AG20443 (cell line): Measurements from ENCODE around the gene SMARCB1.

Experiments used
- DNase-seq: peaks from one replicate; pipeline ENCODE4 v3.0.0; 2012; ENCODE audit warnings: low spot score, mixed read lengths

Gene SMARCB1

DNA sequence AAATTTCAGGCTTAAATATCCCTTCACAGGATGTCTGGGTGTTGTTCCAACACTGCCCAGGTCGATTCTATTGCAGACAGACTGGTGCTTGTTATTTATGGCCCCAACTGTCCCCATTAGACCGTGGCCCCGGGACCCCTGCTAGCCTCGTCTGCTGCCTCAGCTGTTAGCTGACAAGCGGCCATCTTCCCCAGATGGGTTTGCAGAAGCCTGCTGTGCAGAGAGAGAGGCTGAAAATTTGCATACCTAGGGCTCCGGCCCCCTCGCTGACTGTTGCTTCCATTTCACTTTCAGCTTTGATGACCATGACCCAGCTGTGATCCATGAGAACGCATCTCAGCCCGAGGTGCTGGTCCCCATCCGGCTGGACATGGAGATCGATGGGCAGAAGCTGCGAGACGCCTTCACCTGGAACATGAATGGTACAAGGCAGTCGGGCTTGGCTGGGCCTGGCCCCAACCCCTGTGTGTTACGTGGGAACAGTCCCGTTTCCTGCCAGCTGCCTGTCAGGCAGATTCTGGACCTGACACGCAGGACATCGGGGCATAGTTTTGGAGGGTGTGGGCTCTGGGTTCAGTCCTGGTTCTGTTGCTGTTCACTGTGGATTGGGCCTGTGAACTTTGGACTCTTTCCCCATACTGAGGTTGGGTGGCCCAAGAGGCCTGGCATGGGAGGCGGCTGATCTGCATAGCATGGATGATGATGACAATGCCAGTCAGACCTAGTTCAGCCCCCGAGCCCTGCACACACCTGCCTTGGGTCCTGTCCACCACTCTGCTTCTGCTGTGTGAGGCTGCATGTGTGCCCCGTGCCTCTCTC lies 16.4 kb downstream of the SMARCB1 start:
- DNase-seq: no peak

DNA sequence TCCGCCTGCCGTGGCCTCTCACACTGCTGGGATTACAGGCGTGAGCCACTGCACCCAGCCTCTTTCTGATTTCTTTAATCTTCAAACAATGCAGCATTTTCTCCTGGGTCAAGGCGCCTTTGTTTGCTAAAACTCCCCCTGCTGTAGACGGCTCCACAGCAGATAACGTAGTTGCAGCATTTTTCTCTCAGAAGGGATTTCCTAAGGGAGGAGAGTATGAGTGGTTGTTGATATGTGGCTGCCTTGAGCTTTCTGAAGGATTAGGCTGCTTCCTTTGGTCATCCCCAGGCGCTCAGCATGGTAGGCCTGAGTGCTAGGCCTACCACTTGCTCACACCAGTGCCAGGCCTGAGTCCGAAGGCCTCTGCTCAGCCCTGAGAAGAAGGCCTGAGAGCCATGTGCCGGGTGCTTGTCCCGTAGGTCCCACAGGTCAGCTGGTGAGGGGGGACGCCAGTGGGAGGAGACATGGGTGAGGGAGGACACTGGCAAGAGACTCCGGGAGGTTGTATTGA lies 18.1 kb downstream of the SMARCB1 start:
- DNase-seq: no peak

DNA sequence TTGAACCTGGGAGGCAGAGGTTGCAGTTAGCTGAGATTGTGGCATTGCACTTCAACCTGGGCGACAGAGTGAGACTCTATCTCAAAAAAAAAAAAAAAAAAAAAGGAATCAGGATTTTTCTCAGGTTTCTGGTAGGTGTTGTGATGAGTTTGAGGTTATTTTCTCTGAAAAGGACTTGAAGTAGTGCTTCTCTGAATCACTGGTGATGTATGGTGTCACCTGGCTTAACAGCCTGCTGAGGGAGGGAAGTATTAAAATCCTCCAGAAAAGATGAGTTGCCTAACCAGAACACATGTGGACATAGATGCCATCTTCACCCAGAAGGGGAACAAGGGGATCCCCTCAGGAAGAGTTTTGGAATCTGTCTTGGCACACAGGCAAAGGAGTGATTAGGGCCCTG lies 20.1 kb downstream of the SMARCB1 start:
- no peak for DNase-seq

DNA sequence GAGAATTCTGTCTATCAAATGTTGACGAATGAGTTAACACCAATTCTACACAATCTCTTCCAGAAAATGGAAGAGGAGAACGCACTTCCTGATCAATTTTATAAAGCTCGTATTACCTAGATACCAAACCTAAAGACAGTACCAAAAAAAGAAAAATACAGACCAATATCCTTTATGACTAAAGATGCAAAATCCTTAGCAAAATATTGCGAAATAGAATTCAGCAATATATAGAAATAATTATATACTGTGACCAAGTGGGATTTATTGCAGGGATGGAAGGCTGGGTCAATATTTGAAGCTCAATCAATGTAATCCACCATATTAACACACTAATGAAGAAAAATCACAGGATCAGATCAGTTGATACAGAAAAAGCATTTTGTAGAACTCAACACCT lies 25.6 kb downstream of the SMARCB1 start:
- DNase-seq: no peak

DNA sequence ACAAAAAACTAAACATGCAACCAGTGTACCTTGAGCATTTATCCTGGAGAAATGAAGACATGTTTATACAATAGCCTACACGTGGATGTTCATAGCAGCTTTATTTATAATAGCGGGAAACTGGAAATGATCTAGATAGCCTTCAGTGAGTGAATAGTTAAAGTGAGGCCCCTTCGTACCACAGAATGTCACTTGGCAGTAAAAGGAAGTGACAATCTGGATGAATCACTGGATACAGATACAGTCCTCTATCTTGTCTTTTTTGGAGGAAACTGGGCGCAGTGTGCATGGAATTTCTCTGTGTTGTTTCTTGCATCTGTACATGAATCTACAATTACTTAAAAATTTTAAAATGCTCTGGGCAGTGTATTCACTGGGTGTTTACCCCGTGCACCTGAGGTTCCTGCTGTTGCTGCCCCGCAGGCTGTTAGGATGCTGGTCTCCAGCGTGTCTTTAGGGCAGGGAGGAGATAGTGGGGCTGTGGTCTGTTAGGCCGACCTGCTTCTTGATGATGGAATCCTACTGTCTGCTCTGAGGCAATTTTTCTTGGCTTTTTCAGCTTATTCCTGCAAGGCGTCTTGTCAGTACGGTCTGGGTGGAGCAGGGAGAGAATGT lies 28.9 kb downstream of the SMARCB1 start:
- DNase-seq: no peak

DNA sequence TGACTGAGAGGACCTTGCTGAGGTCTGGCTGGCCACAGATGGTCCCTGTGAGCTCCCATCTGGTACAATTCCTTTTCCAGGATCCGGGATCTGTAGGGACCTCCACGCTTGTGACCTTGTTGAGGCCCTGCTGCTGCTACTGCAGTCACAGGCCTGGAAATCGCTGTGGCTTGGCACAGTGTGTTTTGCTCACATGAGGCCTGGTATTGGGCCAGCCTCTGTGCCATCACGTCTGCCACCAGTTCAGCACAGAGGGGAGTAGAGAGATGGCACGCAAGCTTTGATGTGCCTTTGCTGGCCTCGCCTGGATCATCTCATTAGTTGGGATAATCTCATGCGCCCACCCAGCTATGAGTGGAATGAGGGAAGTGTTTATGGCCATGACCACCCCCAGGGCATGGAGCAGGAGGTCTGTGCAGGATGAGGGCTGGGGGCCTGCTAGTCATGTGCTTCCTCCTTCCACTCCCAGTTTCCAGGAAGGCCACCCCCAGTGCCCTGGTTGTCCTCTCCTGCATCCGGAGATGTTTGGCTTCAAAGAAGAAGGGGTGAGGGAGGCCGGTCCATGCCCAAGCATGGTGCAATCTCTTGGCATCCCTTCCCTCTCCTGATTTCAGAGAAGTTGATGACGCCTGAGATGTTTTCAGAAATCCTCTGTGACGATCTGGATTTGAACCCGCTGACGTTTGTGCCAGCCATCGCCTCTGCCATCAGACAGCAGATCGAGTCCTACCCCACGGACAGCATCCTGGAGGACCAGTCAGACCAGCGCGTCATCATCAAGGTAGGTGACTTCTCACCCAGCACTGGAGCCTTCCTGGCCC lies 29.6 kb downstream of the SMARCB1 start:
- DNase-seq: no peak

DNA sequence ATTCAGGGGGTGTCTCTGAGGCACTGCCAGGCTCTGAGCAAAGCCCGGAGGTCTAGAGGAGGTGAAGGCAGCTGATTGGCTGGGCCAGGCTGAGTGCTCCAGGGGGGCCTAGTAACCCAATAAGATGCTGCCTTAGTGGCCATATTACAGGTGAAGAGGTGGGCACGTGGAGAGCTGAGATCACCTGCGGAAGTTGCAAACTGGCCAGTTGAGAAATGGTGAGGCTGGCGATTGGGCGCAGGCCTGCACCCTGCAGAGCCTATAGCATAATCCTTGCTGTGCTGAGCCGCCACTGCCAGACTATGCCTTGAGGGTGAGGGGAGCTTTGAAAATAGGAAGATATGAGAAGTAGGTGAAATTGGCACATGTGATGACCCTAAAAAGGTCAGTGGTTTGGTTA lies 30.4 kb downstream of the SMARCB1 start:
- no peak for DNase-seq

DNA sequence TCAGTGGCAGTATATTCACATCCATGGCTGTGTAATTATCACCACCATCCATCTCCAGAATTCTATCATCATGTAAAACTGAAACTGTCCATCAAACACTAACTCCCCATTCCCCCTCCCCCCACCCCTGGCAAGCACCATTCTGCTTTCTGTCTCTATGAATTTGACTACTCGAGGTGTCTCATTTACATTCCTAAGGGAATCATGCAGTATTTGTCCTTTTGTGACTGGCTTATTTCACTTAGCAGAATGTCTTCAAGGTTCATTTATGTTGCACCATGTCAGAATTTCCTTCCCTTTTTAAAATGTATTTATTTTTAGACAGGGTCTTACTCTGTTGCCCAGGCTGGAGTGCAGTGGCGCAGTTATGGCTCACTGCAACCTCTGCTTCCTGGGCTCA lies 31.8 kb downstream of the SMARCB1 start:
- DNase-seq: no peak

DNA sequence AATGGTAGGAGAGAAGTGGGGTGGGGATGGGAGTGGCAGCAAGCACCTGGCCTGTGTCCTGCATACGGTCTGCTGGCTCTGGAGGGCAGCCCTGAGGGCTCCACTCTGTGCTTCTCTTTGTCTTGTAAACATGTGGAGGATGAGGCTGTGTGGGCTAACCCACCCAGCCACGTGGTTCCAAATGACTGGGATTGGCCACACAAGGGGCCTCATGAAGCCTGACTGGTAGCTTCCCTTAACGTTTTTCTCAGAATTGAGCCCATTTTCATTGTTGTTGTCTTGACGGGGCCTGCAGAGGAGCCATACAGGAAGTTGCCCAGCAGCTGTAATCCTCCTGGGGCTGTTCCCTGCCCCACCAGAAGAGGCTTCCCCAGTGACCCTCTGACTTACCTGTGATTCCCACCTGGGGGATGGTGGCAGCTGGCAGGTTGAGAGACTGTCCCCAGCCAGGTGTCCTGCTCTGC lies 34.0 kb downstream of the SMARCB1 start:
- DNase-seq: no peak

DNA sequence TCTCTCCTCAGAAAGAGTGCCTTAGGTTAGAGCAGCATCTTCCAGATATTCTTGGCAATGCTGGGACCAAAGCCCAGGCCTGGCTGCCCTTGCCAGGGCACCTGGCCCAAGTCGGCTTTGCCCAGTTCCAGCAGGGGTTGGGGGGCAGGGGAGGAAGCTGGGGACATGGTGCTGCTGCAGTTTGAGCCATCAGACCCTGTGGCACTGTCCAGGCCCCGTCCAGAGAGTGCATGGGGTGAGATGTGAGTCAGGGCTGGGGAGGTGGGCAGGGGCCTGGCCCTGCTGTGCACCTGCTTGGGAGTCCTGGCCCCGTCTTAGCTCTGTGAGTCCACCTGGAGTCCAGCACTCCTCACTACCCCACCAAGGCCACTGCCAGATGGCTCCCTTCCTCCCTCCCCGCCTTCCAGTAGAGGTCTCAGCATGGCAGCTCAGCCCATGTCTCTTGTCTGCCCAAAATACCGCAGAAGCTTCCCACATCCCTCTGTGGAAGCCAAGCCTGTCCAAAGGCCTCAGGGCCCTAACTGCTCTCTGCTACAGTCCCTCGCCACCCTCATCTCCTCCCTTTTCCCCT lies 35.4 kb downstream of the SMARCB1 start:
- DNase-seq: no peak

DNA sequence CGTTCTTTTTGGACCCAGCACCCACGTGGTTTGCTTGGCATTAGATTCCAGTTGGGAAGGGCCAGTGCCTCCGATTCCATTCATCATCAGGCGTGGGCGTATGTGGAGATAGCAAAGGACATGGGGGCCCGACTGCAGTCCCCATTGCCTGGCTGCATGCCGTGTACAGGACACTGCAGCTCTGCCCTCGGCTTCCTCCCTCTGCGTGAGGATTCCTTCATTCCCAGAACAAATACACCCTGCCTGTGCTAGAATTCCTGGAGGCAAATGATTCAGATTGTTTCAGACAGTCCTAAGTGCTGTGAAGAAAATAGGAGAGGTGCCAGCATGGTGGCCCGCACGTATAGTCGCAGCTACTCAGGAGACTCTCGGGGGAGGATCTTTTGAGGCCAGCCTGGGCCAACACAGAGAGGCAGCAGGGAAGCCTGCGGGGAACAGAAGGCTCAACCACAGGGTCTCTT lies 36.6 kb downstream of the SMARCB1 start:
- no peak for DNase-seq

DNA sequence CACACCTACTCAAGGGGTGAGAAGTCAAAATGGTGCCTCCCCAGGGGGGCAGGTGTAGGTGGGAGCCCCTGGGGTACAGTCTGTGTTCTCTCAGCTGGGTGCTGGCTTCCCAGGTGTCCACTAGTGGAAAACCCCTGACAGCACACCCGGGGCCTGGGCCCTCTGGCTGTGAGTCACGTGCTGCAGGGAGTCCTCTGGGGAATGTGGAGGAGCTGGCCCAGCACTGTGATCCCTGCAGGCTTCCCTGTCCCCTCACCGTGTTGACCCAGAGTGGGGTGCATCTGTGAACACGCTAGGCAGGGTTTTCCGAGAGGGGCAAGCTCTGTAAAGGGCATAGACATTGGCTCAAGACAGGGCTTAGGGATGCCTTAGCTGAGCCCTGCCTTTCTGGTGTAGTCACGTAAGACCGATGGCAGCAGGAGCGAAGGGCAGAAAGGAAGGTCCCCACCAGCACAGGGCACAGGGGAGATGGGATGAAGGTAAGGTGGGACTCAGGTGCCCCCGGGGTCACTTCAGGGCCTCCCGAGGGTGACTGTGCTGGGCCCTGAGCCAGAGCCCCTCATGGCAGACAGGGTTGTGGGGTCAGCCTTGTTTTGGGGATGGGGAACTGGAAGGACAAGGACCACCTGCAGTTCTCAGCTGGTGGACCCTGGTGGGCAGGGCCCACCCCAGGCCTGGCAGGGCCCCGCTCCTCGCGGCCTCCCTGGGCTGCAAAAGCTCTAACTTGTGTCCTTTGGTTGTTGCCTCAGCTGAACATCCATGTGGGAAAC lies 37.9 kb downstream of the SMARCB1 start:
- no peak for DNase-seq

DNA sequence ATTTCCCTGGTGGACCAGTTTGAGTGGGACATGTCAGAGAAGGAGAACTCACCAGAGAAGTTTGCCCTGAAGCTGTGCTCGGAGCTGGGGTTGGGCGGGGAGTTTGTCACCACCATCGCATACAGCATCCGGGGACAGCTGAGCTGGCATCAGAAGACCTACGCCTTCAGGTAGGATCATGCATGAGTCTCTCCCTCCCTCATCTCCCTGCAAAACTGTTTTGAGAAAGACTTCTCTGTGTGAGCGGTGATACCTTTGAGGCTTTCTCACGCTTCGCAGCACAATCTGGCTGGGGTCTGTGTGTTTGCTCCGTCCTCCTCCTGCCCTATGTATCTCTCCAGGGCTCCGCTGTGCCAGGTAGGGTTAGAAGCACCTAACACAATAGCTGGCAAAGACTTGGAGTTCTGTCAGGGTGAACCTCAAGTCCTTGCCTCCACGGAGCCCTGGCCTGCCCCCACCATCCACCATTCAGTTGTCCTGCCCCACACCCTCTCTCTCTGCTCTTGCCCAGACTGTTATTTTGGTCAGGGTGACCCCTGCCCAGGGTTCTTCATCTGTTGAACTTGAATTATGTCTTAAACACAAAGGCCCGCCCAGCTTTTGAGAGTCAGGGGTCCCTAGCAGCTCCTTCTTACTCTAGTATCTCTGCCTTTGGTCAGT lies 38.6 kb downstream of the SMARCB1 start:
- DNase-seq: no peak

DNA sequence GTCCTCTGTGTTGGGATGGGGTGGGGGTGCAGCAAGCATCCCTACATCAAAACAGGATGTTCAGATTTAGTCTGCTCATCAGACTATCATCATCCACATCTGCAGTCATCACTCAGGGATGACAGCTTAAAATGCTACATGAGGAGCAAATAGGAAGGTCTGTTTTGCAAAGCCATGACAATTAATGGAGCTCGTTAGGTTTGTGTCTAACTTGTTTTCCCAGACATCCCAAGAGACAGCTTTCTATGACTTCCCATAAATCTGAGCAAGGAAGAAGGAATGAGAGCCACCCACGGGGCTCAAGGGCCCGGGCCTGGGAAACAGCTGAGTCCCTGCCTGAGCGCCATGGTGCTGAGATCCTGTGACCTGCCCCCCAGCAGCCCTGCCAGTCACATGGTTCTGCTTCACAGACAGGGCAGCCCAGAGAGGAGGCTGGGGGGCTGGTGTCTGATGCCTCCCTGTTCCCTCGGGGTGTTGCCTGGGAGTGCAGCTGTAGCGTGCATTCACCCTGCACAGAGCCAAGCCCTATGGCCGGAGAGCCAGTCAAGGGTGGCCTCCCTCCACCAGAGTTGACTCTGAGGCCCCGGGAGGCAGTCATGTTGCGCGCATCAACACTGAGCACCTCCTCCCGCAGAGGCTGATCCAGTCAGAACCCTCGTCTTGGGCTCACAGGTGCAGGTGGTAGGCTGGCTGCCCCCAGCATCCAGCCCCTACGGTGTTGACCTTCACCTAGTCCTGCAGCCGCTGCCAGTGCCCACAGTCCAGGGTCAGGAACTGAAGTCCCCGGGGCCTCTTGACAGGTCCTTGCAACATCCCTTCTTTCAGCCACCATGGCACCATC lies 40.0 kb downstream of the SMARCB1 start:
- peak; percentile 43 for DNase-seq

DNA sequence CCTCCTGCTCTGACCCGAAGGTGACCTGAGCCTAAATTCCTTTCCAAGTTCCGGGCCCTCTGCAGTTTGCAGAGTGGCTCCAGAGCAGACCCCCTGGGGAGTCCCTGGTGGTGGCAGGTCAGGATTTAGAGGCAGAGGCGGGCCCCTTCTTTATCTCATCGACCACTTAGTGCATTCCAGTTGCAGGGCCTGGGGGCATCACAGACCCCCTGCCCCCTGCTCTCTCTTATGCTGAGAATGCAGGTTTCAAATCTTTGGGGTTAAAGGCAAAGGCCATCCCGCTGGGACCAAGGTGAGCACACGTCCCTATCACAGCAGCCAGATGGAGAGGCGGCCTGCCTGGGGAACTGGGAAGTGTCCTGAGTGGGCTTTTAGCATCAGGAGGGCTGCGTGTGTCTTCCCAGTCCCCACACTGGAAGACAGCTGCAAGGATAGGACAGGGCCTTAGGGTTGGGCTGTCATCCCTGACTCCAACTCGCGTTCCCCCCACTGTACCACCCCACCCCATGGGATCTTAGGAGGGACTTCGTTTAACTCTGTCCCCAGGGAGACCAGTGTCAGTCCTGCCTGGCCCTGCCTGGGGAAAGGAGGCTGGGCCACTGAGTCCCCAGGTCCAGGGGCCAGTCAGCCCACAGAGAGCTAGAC lies 40.7 kb downstream of the SMARCB1 start:
- no peak for DNase-seq

DNA sequence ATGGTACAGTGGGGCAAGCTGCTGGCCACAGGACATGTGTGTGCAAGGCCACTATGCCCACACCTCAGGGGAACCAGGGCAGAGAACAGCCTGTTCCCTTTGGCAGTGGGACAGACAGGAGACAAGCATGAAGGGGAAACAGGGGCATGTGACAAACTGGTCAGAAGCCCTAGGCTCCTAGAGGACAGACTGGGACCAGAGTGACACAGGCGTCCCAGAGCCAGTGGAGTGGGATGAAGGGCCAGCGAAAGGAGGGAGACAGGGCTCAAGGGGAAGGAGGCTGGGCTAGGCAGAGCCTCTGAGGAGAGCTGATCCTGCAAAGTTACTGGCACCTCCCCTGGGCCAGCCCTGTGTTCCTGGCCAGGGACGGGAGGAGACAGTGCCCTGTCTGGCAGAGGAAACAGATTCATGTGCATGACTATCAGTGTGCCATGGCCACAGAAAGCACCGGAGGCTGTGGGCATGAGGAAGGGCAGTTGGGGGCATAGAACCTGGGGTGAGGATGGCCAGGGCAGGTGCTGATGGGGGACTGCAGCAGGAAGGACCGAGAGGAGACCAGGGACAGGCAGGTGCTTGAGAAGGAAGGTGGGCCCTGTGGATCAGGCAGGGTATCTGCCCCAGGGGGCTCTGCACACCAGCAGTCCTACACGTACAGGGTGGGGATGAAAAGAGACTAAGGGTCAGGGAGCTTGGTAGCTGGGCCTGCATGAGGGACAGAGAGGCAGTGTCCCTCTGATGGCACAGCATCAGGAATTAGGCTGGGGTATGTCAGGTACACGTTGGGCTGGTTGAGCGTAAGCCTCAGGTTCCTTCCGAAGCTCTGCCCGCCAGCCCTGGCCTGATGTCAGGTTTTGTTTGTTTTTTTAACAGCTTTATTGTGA lies 42.3 kb downstream of the SMARCB1 start:
- no peak for DNase-seq

DNA sequence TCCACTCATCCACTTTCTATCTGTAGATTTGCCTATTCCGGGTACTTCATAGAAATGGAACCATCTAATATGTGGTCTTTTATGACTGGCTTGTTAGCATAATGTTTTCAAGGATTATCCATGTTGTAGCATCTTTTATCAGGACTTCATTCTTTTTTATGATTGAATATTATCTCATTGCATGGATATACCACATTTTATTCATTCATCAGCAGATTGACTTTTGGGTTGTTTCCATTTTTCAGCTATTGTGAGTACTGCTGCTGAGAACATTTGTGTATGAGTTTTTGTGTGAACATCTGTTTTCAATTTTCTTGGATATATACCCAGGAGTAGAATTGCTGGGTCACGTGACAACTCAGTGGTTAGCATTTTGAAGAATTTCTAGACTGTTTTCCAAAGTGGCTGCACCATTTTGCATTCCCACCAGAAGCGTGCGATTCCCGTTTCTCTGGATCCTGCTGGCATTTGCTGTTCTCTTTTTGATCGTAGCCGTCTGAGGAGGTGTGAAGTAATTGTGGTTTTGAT lies 43.1 kb downstream of the SMARCB1 start:
- peak; percentile 52 for DNase-seq

DNA sequence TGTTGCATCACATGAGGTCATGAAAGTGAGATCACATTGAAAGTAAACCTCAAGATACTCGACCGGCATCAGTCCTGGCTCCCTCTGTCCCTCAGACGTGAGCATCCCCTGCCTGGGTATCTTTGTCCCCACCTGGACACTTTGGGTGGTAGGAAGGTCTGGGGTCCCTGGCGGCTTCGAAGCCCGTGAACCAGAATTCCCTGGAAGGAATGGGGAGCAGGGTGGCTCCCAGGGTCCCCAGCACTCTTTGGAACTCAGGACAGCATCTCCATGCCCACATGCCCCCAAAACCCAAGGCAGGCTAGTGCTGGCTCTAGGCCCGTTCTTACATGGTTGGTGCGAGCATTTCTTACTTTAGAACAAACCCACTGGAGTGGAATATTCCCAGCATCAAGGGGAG lies 44.5 kb downstream of the SMARCB1 start:
- no peak for DNase-seq
